ENCODE data around the gene ACTN4.

Gene ACTN4

DNA sequence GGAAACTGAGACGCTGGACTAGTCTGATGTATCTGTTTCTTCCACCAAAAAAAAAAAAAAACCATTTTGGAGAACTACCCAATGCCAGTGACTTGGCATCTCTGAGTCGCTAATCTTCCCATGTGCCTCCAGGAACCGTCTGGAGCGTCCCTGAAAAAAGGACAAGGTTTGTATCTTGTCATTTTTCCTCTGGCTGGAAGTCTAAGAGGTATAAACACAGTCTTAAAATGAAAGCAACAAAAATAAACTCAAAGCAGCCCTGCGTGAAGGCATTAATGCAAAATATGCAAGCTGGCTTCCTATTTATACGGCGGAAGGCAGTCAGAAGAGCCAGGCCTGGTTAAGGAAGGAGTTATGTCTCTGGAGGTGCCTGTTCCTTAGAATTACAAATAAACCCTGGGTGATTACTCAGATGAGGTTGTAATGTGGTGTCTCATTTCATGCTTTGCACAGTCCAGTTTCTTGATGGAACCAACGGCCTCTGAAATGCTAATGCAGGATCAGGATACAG is 20.3 kb downstream of the ACTN4 start:
- Histone ChIP-seq H3K36me3 (ENCODE audit: control insufficient read depth, insufficient read depth, low read length) (no peaks in the 10 kb centered on the region), H3K4me1 (ENCODE audit: control insufficient read depth, insufficient read depth, low read length, poor library complexity, severe bottlenecking) (peaks cover 66% of the 10 kb centered on the region), H3K27ac (ENCODE audit: insufficient read depth, low read length, poor library complexity, severe bottlenecking) (peak overlapping the region; percentile 36), H3K9me3 (ENCODE audit: control insufficient read depth, low read length) (no peaks in the 10 kb centered on the region), H3K4me3 (ENCODE audit: insufficient read depth, low read depth, low read length, poor library complexity, severe bottlenecking) (no peak overlapping the region), H3K27me3 (replicated peaks; ENCODE audit: control insufficient read depth, insufficient read depth, low read length, poor library complexity, severe bottlenecking) (no peaks in the 10 kb centered on the region)
- no peak for DNase-seq

DNA sequence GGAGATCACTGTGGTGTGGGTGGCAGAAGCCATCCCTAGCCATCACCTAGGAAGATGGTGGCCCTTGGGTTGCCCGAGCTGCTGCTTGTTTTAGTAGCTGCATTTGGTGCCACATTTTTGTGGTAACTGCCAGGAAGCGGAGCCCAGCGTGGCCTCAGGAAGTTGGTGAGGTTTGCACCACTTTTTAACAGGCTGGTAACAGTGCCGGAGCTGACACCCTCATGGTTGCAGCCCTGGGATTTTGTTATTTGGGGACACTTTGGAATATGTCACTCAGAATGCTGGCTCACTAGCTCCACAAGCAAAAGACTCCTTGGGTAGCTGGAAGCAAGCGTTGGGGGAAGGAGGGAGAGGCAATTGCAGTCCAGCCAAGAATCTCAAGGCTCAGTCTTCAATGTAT is 22.1 kb downstream of the ACTN4 start:
- no peaks in the 10 kb centered on the region for H3K27me3 ChIP-seq (replicated peaks; ENCODE audit: control insufficient read depth, insufficient read depth, low read length, poor library complexity, severe bottlenecking)
- no peaks in the 10 kb centered on the region for H3K36me3 ChIP-seq (ENCODE audit: control insufficient read depth, insufficient read depth, low read length)
- no peaks in the 10 kb centered on the region for H3K9me3 ChIP-seq (ENCODE audit: control insufficient read depth, low read length)
- no peak for DNase-seq
- H3K4me3 ChIP-seq (ENCODE audit: insufficient read depth, low read depth, low read length, poor library complexity, severe bottlenecking): peak overlapping the region; percentile 23
- H3K4me1 ChIP-seq (ENCODE audit: control insufficient read depth, insufficient read depth, low read length, poor library complexity, severe bottlenecking): peaks cover 56% of the 10 kb centered on the region
- peak overlapping the region; percentile 30 for H3K27ac ChIP-seq (ENCODE audit: insufficient read depth, low read length, poor library complexity, severe bottlenecking)

GRCh38 chr19:38670921-38671398 is 23.5 kb downstream of the ACTN4 start:
- Histone ChIP-seq H3K27ac (ENCODE audit: insufficient read depth, low read length, poor library complexity, severe bottlenecking) (no peak overlapping the region), H3K27me3 (replicated peaks; ENCODE audit: control insufficient read depth, insufficient read depth, low read length, poor library complexity, severe bottlenecking) (no peaks in the 10 kb centered on the region), H3K4me1 (ENCODE audit: control insufficient read depth, insufficient read depth, low read length, poor library complexity, severe bottlenecking) (peaks cover 54% of the 10 kb centered on the region), H3K9me3 (ENCODE audit: control insufficient read depth, low read length) (no peaks in the 10 kb centered on the region), H3K36me3 (ENCODE audit: control insufficient read depth, insufficient read depth, low read length) (no peaks in the 10 kb centered on the region), H3K4me3 (ENCODE audit: insufficient read depth, low read depth, low read length, poor library complexity, severe bottlenecking) (no peak overlapping the region)
- DNase-seq: no peak

DNA sequence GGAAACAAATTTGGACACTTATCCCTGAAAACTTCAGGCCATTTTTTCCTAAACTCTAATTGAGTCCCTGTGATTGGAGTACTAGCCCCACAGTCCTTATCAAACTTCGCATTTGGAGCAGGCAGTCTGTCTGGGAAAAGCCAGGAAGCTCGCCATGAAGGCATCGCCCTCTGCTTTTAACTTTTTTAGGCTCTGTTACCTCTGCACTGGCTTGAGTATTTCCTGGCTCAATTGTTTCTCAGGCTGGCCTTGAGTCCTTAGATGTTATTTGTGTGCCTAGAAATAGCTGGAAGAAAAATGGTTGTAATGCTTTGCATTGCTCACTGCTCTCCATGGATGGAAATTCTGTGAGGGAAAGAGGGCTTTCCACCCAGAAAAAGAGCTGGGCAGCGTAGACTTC is 24.2 kb downstream of the ACTN4 start:
- Histone ChIP-seq H3K9me3 (ENCODE audit: control insufficient read depth, low read length) (no peaks in the 10 kb centered on the region), H3K27ac (ENCODE audit: insufficient read depth, low read length, poor library complexity, severe bottlenecking) (no peak overlapping the region), H3K4me3 (ENCODE audit: insufficient read depth, low read depth, low read length, poor library complexity, severe bottlenecking) (no peak overlapping the region), H3K4me1 (ENCODE audit: control insufficient read depth, insufficient read depth, low read length, poor library complexity, severe bottlenecking) (peaks cover 54% of the 10 kb centered on the region), H3K27me3 (replicated peaks; ENCODE audit: control insufficient read depth, insufficient read depth, low read length, poor library complexity, severe bottlenecking) (no peaks in the 10 kb centered on the region), H3K36me3 (ENCODE audit: control insufficient read depth, insufficient read depth, low read length) (no peaks in the 10 kb centered on the region)
- no peak for DNase-seq

GRCh38 chr19:38673030-38673429 is 25.6 kb downstream of the ACTN4 start:
- no peak for DNase-seq
- Histone ChIP-seq H3K9me3 (ENCODE audit: control insufficient read depth, low read length) (no peaks in the 10 kb centered on the region), H3K36me3 (ENCODE audit: control insufficient read depth, insufficient read depth, low read length) (no peaks in the 10 kb centered on the region), H3K4me3 (ENCODE audit: insufficient read depth, low read depth, low read length, poor library complexity, severe bottlenecking) (no peak overlapping the region), H3K27me3 (replicated peaks; ENCODE audit: control insufficient read depth, insufficient read depth, low read length, poor library complexity, severe bottlenecking) (no peaks in the 10 kb centered on the region), H3K27ac (ENCODE audit: insufficient read depth, low read length, poor library complexity, severe bottlenecking) (no peak overlapping the region), H3K4me1 (ENCODE audit: control insufficient read depth, insufficient read depth, low read length, poor library complexity, severe bottlenecking) (peaks cover 46% of the 10 kb centered on the region)

DNA sequence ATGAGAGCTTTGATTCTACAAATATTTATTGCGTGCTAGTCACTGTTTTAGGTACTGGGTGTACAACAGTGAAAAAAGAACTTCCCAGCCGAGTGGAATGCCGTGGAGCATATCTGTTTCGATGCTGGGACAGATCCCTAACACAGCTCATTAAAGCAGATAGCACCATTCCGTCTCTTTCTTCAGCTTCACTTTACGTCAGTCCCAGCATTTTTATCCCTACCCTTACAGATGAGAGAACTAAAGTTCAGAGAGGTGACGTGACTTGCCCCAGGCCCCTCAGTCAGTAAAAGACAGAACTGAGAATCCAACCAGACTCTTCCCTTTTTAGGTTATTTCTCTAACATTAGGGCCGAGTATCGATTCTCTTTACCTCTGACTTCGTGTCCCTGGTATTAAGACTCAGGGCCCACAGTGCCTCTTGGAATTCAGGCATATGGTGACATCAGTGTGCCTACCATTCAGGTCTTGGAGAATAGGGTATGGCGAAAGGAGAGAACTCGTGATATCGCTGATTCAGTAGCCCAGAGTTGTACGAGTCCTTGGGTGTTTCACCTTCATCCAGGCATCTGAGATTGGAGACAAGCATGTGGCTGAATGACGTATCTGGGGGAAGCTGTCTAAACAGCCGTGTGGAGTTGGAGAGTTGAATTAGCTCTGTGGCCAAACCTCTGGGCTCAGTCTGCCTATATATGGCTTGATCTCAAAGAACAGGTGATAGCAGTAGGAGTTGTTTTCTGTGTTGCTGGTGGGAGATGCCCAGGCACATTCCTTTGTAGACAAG is 27.1 kb downstream of the ACTN4 start:
- no peaks in the 10 kb centered on the region for H3K36me3 ChIP-seq (ENCODE audit: control insufficient read depth, insufficient read depth, low read length)
- no peak for DNase-seq
- H3K27me3 ChIP-seq (replicated peaks; ENCODE audit: control insufficient read depth, insufficient read depth, low read length, poor library complexity, severe bottlenecking): no peaks in the 10 kb centered on the region
- no peaks in the 10 kb centered on the region for H3K9me3 ChIP-seq (ENCODE audit: control insufficient read depth, low read length)
- no peak overlapping the region for H3K27ac ChIP-seq (ENCODE audit: insufficient read depth, low read length, poor library complexity, severe bottlenecking)
- peaks cover 49% of the 10 kb centered on the region for H3K4me1 ChIP-seq (ENCODE audit: control insufficient read depth, insufficient read depth, low read length, poor library complexity, severe bottlenecking)
- H3K4me3 ChIP-seq (ENCODE audit: insufficient read depth, low read depth, low read length, poor library complexity, severe bottlenecking): no peak overlapping the region

GRCh38 chr19:38675611-38676010 is 28.2 kb downstream of the ACTN4 start:
- Histone ChIP-seq H3K27me3 (replicated peaks; ENCODE audit: control insufficient read depth, insufficient read depth, low read length, poor library complexity, severe bottlenecking) (no peaks in the 10 kb centered on the region), H3K27ac (ENCODE audit: insufficient read depth, low read length, poor library complexity, severe bottlenecking) (no peak overlapping the region), H3K9me3 (ENCODE audit: control insufficient read depth, low read length) (no peaks in the 10 kb centered on the region), H3K36me3 (ENCODE audit: control insufficient read depth, insufficient read depth, low read length) (no peaks in the 10 kb centered on the region), H3K4me3 (ENCODE audit: insufficient read depth, low read depth, low read length, poor library complexity, severe bottlenecking) (no peak overlapping the region), H3K4me1 (ENCODE audit: control insufficient read depth, insufficient read depth, low read length, poor library complexity, severe bottlenecking) (peaks cover 48% of the 10 kb centered on the region)
- no peak for DNase-seq

DNA sequence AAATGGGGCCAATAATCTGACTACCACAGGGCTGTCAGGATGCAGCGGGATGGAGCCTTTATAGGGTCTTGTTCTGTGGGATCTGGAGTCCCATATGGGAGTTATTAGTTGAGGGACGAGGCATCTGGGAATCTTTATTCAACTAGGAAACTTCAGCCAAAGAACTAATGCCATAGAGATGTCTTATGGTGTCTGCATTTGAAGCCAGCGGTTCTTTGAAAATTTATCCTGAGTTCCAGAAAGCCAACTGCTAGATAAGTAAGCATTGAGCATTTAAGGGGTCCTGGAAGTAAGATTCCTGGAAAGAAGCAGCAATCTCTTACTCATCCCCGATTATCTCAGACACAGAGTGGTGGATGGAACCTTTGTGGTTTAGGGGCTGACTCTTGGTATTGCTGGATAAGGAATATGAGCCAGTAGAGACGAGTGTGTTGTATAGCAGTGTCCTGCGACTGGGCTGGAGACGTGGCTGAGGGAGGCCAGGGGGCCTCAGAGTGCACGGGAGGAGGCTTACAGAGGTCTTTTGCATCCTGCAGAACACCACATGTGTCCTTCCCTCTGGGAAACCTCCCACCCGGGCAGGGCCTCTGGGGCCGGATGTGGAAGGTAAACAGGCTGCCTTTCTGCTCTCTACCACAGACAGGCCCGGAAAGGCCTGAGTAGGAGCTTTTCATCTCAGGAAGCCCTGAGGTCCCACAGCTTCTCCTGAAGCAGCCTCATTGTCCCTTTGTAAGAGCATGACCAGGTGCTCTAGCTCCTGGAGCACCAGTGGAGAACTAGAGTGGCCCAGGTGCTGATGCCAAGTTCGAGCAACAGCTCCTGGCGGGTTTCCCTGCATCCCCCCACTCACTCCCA is 28.8 kb downstream of the ACTN4 start:
- peaks cover 47% of the 10 kb centered on the region for H3K4me1 ChIP-seq (ENCODE audit: control insufficient read depth, insufficient read depth, low read length, poor library complexity, severe bottlenecking)
- H3K4me3 ChIP-seq (ENCODE audit: insufficient read depth, low read depth, low read length, poor library complexity, severe bottlenecking): no peak overlapping the region
- no peak for DNase-seq
- no peaks in the 10 kb centered on the region for H3K9me3 ChIP-seq (ENCODE audit: control insufficient read depth, low read length)
- no peaks in the 10 kb centered on the region for H3K27me3 ChIP-seq (replicated peaks; ENCODE audit: control insufficient read depth, insufficient read depth, low read length, poor library complexity, severe bottlenecking)
- no peak overlapping the region for H3K27ac ChIP-seq (ENCODE audit: insufficient read depth, low read length, poor library complexity, severe bottlenecking)
- H3K36me3 ChIP-seq (ENCODE audit: control insufficient read depth, insufficient read depth, low read length): no peaks in the 10 kb centered on the region

DNA sequence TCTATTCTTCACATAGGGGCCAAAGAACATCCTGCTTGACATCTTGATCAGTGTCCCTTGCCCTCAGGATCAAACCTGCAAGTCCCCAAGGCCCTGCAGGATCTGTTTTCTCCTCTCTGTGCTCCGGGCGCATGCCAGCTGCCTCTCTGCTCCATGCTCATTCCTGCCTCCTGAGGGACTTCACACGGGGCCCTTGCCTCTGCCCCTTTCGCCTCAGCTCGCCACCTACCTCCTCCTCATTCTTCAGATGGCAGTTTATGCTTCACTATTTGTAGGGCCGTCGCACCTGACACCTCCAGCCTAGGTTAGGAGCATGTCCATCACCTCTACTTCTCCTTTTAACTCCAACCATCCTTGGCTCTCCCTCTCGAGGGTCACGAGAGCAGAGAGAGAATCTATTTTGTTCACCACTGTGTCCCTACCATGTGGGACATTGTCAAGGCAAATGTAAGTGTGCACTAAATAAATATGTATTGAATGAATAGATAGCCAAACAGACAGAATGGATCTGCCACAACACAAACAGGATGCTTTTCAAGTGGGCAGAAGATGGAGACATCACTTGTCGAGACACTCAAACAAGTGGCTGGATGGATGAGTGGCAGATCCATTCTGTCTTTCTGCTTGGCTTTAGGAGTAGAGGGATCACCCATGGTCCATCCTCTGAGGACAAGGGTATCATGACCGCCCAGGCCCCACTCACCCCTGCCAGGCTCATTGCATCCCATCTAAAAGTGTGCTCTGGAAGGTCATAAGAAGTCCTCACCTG is 29.6 kb downstream of the ACTN4 start:
- Histone ChIP-seq H3K4me3 (ENCODE audit: insufficient read depth, low read depth, low read length, poor library complexity, severe bottlenecking) (no peak overlapping the region), H3K9me3 (ENCODE audit: control insufficient read depth, low read length) (no peaks in the 10 kb centered on the region), H3K36me3 (ENCODE audit: control insufficient read depth, insufficient read depth, low read length) (no peaks in the 10 kb centered on the region), H3K27ac (ENCODE audit: insufficient read depth, low read length, poor library complexity, severe bottlenecking) (no peak overlapping the region), H3K4me1 (ENCODE audit: control insufficient read depth, insufficient read depth, low read length, poor library complexity, severe bottlenecking) (peaks cover 53% of the 10 kb centered on the region), H3K27me3 (replicated peaks; ENCODE audit: control insufficient read depth, insufficient read depth, low read length, poor library complexity, severe bottlenecking) (no peaks in the 10 kb centered on the region)
- no peak for DNase-seq
